ENCODE measurements around the gene ACSS2.

ACSS2 gene

DNA sequence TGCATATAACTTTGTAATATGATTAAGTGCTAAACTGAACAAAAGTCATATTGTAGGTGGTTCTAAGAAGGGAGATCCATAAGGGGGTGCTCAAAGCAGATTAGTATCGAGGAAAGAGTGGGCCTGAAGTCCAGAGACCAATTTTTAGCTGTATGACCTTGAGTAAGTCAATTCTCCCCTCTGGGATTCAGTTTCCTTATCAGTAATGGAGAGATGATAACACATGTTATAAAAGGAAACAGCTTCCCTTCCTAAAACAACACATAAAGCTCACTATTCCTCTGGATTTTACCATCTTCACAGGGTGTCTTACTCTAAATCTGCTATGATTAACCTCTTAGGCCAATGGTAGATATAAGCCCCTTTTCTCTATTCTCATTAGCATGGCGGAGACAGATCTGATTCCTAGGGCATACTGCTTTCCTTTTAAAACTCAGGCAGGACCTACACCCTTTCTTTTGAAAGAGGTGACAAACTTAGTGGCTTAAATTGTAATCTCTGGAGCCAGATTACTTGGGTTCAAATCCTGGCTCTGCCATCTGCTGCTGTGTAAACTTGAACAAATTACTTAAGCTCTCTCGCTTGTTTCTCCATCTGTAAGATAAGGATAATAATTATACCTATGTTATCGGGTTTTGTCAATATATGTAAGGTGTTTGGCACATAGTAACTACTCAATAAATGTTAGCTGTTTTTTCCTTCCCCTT, 39.5 kb downstream of the ACSS2 start:
- no peak for DNase-seq

DNA sequence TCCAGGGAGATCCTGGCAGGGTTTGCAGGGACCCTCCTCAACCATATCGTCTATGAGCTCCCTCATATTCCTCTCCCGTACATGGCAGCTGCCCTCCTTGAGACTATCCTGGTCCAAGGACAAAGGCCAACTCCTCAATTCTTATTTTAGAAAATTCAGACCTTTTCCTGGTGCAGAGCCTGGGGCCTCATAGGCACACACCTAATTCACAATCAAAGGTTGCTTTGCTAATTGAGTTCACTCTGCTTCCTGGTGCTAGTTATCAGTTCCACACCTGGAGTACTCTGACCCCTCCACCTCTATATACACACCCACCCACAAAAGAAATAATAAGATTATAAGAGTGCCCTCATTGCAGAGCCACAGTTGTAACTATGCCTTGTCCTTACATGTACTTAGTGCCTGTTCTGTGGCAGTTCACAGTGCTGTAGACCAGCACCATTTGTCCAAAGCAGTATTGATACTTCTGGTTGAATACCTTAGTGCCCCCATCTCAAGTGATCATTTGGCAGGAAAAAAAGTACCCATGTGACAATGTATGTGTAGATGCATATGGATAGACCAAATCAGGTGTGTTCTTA, 40.5 kb downstream of the ACSS2 start:
- no peak for DNase-seq

DNA sequence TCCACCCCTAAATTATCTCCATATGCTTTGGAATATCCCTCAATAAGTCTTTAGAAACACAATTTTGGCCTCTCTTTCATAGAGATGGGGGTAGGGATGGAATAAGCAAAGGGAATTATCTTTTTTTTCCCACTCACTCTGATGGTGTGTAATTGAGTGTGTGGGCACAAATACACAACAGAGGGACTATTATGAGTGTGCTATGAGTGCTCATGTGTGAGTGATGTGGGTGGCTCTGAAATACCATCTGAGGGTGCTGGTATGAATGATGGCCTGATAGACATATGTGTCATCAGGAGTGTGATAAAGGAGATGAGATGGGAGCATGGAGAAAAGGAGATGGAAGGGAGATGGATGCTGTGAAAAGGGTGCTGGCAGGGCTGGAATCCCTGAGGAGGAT, 43.6 kb downstream of the ACSS2 start:
- no peak for DNase-seq

DNA sequence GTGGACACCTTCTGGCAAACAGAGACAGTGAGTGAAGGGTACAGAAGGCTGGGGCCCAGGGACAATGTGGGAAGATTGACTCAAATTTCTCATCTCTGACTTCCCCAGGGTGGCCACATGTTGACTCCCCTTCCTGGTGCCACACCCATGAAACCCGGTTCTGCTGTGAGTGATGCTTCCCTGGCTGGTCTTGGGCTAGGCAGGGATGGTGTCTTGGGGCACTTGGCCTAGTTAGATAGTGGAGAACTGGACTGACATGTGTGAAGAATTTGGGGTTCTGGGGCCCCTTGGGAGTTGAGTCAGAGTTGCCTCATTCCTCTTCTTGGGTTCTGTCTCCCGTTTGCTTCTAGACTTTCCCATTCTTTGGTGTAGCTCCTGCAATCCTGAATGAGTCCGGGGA, 45.0 kb downstream of the ACSS2 start:
- DNase-seq, result no peak

DNA sequence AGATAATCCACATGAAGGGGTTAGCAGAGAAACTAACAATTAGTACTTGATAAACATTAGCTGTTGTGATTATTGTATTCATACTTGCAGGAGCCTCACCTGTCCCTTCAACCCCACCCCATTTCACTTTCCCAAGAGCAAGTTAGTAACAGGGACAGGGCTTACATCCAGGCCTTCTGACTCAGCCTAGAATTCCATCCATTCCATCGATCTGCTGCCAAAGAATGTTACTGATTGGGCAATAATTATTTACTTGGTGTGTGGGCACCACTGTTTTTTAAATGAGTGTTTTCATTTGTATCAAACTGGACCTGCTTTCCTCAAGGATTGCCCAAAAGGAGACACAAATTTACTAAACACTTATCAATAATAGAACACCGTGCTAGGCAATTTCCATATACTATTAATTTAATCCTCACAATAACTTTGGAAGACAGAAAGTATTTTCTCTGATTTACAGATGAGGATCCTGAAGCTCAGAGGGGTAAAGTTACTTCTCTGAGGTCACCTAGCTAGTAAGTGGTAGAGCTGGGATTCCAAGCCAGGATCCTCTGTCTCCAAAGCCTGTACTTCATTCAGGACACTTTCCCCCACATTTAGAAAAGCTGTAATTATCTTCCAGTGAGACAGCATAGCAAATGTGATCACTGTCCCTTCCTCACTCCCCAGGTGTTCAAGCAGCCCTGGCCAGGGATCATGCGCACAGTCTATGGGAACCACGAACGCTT, 46.4 kb downstream of the ACSS2 start:
- DNase-seq, result no peak

DNA sequence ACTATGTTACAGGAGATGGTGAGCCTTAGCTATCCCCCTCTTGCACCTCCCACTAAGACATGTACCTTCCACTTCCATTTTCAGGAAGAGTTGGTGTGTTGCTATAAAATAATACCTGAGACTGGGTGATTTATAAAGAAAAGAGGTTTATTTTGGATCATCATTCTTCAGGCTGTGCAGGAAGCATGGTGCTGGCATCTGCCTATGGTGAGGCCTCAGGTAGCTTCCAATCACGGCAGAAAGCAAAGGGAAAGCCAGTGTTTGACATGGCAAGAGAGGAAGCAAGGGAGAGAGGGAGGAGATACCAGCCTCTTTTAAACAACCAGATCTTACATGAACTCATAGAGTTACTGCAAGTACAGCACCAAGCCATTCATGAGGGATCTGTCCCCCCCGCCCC, 47.0 kb downstream of the ACSS2 start:
- no peak for DNase-seq

DNA sequence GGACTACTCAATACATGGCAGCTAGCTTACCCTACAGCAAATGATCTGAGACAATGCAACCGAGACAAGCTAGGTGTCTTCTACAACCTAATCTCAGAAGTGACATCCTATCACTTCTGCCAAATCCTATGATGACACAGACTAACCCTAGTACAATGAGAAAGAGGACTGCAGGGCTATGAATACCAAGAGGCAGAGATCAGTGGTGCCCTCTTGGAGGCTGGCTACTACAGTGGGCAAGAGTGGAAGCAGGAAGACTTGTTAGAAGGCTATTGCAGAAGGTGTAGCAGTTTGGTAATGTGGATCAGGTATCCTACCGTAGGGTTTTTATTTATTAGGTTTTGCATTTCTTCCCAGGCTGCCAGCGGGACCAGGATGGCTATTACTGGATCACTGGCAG, 48.9 kb downstream of the ACSS2 start:
- DNase-seq, result no peak

DNA sequence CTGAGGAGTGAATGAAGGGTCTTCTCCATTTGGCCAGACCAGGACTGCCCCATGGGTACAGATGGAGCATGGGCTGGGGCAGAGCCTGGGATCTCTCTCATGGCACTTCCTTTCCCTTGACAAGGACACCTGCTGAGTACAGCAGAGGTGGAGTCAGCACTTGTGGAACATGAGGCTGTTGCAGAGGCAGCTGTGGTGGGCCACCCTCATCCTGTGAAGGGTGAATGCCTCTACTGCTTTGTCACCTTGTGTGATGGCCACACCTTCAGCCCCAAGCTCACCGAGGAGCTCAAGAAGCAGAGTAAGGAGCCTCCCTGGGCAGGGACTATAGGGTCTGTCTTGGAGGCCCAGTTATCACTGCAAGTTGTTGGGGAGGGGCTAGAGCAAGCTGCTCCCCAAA, 49.6 kb downstream of the ACSS2 start:
- no peak for DNase-seq

DNA sequence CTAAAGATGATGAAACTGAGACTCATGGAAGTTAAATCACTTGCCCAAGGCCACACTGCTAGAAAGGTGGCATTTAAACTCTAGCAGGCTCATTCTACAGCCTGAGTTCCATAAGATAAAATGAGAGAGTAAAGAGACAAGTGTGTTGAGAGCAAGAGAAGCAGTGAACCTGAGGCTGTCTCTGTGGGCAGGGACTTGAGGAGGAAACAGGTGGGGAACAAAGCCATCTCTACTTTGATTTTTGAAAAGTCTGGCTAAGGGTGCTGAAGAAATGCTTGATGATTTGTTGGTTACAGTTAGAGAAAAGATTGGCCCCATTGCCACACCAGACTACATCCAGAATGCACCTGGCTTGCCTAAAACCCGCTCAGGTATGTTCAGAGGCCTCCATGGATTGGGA, 50.2 kb downstream of the ACSS2 start:
- no peak for DNase-seq

DNA sequence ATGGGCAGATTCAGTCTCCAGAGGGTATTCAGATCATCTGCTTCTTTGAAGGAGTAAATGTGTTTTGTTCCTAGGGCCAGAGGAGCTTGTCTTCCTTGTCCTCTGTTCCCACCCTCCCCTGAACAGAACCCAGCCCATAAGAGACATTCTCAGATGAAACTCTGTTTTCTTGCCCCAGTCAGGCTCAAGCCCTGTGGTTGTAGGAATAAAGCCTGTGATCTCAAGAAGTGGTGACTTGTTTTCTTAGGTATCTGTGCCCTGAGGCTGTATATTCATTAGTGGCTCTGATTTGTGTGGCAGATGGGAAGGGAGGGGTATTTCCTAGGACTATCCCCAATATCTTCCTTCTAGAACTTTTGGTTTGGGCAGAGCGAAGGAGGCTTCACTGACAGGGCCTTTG, 51.3 kb downstream of the ACSS2 start:
- no peak for DNase-seq

DNA sequence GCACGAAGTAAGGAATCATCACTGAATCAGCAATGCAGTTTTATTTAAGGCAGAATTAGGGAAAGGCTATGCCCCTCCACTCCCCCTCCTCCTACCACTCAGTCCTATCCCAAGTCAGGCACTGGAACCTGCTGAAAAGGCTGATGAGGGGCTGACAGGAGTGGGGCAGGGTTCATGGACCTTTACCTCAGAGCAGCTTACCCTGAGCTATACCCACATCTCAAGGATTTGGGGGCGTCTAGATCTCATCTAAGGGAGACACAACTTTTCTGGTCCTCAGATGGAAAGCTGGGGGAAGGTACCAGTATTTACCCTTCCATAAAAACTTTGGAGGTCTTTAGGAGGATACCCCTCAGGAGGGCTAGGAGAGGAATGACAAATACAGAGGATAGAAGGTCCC, 52.0 kb downstream of the ACSS2 start:
- no peak for DNase-seq

DNA sequence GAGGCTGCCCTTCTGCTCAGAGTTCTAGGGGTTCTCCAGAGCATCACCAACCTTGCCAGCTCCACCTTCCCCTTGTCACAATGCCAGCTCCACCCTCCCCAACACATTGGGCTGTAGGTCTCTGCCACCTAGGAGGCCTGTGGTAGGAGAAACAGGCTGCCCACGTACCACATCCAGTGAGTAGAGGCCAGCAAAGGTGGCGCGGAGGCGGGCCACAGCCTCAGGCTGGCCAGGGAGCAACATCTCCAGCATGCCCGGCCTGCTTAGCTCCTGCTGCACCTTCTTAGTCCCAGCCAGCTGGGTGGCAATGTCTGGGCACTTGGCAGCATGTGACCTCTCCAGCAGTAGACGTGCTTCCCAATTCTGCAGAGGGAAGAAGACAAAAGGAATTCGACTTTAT, 55.4 kb downstream of the ACSS2 start:
- no peak for DNase-seq

DNA sequence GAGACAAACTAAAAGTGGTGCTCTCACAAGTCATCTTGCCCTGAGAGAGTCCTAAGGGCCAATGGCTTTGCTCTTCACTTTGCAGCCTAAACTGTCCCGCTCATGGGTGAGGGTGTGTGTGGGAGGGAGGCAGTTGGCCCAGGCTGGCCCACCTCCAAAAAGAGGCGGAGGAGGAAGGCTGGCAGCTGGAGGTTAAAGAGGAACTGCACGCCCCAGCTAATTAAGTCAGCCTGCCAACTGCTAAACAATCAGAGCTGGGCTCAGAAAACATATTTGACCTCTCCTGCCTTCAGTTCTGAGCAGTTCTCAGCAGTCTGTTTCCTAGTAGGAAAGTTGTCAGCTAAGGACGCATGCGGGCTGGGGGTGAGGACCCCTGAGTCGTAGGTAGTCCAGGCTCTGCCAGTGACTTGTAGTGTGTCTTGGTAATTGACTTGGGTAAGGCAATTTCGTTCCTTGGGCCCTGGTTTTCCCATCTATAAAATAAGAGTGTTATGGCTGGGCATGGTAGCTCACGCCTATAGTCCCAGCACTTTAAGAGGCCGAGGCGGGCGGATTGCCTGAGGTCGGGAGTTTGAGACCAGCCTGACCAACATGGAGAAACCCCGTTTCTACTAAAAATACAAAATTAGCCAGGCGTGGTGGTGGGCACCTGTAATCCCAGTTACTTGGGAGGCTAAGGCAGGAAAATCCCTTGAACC, 62.2 kb downstream of the ACSS2 start:
- DNase-seq, result no peak

DNA sequence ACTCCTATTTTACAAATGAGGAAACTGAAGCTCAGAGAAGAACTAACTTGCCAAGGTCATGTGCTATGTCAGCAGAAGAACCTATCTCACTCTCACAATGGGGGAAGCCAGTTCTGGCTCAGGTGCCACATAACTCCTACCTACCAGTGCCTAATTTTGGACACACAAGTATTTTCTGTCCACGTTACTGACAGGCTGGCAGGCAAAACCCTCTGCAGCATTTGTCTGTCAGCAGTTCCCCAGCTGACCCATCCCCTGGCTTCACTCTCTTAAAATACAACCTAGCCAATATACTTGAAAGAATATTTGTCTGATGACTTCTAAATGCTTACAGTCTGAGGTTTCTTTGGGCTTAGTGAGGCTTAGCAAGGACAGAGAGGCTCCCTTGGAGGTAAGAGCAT, 63.7 kb downstream of the ACSS2 start:
- DNase-seq, result no peak

DNA sequence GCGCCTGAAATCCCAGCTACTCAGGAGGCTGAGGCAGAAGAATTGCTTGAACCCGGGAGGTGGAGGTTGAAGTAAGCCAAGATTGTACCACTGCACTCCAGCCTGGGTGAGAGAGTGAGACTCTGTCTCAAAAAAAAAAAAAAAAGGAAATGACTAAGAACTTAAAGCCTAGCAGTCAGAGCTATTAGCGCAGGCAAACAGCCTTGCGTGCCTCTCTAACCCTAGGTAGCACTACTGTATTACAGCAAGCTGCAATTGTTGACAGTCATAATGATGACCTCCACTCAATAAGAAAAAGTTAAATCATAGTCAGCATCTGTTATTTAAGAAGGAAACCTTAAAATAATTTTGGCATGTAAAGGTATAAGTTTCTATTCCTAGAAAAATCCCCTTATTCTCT, 64.8 kb downstream of the ACSS2 start:
- no peak for DNase-seq

DNA sequence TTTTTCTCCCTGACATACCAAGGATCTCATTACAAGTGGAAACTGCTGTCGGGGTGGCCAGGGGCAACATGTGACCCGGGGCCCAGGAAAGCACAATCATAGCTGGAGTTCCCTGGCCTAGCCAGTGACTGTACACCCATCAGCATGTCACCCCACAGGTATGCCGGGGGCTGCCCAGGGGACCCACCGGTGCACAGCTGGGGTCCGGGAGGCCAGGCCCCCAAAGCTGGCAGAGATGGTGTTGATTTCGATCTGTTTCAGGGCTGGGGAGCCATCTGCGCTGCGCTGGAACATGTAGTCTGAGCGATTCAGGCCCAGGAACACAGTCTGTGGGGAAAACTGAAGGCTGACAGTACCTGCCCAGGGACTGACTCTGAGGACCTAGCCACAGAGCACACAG, 65.9 kb downstream of the ACSS2 start:
- no peak for DNase-seq

DNA sequence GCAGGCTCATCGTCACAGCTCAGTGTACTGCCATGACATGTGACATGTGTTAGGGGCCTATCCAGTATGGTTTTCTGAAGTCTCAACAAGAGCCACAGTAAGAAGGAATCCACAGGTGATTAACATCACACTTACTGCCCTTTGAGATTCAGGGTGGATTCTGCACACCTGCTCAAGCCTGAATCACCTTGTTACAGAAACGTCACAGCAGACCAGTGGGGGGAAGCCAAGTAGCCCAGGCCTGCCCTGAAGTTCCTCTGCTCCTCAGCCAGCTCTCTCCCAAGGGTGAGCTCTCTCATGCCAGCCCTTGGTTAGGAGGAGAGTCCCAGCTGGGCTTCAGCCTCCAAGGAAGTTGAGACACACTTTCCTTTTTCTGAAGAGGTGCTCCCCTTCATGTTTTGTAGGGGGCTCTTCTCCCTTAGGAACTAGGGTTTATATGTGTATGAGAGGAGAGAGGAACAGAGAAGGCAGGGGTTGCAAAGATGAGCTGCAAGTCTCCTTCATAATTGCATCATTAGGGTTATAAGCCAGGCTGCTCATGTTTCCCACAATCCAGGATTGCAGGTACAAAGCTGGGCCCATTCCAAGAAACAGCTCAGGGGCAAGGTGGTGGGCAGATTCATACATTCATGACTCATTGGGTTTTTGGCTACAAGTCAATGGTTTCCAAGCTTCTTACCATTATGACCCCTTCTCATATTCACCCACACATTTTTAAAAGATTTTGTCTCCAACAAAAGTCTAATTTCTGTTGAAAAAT, 67.6 kb downstream of the ACSS2 start:
- no peak for DNase-seq

DNA sequence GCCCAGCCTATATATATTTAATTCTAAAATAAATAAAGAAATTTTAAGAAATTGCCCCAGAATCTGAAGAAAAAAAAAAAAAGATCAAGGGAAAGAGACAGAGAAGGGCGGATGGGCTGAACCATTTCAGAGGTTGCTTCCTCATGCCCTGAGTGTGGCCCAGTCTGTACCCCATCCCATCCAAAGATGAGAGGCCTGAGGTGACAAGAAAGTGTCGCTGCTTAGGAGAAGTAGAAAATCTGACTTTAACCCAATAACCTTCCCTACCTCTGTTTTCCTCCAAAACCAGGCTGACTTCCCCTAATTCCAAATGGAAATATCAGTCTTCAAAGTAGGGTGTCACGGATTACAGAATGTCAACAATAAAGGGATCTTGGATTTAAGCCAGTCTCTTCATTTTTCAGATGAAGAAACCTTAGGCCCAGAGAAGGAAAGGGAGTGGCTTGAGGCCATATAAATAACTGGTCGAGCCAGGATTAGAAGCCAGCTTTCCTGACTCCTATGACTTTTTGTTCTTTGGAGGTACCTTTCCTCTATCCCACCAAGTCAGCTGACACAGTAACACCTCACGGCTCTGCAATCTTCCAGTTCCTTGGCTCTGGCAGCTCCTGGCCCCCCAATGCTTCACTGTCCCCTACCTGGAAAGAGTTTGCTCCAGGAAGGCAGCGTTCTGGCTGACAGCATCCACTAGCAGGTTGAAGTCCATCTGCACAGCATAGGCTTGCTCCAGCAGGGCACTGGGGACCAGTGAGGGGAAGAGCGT, 69.1 kb downstream of the ACSS2 start:
- DNase-seq, result no peak

DNA sequence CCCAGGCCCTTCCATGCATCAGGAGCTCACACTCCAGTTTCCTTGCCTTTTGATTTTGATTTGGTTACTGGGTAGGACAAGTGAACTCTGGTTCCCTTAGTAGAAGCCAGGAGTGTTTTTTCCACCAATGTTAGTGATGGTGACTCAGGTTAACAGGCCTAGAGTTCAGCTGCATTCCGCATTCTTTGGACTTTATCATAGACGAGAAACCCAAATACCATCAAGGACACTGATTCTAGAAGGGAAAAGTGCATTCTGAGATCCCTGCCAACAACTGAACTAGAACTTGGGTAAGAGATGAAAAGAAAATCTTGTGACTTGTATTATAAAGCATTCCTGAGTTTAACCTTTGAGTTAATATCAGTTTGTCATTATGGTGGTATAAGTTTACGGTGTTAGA, 70.2 kb downstream of the ACSS2 start:
- no peak for DNase-seq

DNA sequence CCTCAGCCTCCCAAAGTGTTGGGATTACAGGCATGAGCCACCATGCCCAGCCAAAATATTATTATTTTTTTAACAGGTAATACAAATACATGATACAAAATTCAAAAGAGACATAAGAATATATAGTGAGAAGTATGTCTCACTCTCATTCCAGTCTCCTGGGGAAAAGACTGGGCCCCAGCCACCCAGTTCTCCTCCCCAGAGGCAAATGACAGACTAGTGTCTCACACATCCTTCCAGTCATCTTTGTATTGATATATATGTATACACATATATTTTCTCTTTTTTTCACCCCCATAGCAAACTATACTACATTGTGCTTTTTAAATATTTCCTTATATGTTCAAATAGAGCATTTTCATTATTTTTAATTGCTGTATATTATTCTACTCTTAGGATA, 70.9 kb downstream of the ACSS2 start:
- DNase-seq, result no peak

DNA sequence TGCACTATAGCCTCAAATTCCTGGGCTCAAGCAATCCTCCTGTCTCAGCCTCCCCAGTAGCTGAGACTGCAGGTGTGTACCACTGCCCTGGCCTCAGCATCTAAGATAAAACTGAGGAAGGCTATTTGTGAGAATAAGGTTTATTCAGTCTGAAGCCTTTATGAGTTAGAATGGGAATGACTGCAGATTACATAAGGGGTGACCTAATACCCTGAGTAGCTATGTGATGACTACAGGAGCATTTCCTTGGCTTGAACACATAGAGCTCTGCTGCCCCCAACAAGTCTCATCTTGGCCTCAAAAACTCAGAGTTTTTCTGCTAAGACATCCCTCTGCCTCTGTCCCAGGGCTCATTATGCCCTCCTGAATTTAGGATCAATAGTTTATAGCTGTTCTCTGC, 71.6 kb downstream of the ACSS2 start:
- no peak for DNase-seq

DNA sequence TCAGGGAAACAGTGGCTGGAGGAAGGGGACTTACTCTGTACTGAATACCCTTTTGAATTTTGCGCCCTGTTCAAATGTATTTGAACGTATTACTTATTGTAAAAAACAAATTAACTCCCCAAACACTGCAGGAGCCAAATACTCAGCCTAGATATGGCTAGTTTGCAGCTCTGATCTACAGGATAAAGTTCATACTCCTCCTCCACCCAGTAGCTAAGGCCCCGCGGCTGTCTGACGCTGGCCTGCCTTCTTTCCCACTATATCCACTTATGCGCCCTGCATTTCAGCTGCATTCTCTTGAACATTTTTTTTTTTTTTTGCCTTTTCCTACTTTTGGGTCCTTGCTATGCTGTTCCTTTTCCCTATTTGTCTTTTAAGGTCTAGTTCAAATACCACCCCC, 72.7 kb downstream of the ACSS2 start:
- no peak for DNase-seq

Data from CD4-positive, alpha-beta T cell treated with Interleukin-17A for 1 hour (primary cell).